ENCODE results near the gene TNIK.
"Not testable (repeated sequence)": the region's sequence is repeated elsewhere in the genome, so short reads cannot be mapped to it uniquely, and the experiment has no call there.

The TNIK gene

GRCh38 chr3:171384101-171384891 is 75.9 kb downstream of the TNIK start:
- Mint-ChIP-seq H3K4me1 (peaks cover 17% of the 10 kb centered on the region), H3K4me3 (no peak overlapping the region), H3K27me3 (ENCODE audit: low read depth, poor library complexity) (no peaks in the 10 kb centered on the region), H3K27ac (no peak overlapping the region), H3K36me3 (ENCODE audit: low read depth) (no peaks in the 10 kb centered on the region), H3K9me3 (peaks cover 3% of the 10 kb centered on the region)
- no peak for DNase-seq
- TF ChIP-seq CTCF (IDR thresholded peaks at IDR 0.05): no peak

DNA sequence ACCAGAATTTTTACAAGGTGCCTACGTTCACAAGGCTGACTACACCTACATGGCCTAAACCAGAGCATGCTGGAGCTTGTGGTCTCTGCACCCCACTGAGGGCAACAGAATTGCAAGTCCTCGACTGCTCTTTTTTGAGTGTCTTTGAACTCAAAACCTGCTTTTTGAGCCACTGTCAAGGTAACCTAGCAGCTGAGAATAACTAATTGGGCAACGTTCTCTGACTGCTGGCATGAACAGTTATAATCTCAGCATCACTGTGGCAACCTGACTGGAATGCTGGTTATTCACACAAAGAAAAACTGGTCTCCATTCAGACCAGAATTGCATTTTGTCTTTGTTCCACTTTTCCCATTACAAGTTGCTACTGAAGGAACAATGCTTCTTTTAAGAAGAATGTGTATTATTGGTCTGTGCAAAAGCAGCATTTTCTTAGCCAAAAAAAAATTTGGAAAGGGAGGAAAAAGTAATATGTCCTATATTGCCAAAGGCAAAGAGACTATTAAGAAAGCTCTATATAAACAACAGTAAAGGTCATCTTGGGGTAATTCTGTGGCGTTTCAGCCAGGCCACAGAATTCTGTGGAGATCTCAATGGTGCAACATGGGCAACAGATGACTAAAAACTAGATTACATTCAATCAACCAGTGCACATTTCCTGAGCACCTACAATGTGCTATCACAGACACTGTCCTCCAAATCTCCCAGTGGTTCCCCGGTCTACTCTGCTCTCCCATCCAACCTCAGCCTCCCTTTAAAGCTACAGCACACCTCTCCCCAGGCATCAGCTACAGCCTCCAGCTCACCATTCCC is 76.8 kb downstream of the TNIK start:
- peaks cover 3% of the 10 kb centered on the region for H3K9me3 Mint-ChIP-seq
- H3K4me1 Mint-ChIP-seq: peaks cover 17% of the 10 kb centered on the region
- TF ChIP-seq CTCF (IDR thresholded peaks at IDR 0.05): no peak
- DNase-seq: no peak
- no peaks in the 10 kb centered on the region for H3K27me3 Mint-ChIP-seq (ENCODE audit: low read depth, poor library complexity)
- H3K36me3 Mint-ChIP-seq (ENCODE audit: low read depth): no peaks in the 10 kb centered on the region
- H3K27ac Mint-ChIP-seq: no peak overlapping the region
- H3K4me3 Mint-ChIP-seq: no peak overlapping the region

DNA sequence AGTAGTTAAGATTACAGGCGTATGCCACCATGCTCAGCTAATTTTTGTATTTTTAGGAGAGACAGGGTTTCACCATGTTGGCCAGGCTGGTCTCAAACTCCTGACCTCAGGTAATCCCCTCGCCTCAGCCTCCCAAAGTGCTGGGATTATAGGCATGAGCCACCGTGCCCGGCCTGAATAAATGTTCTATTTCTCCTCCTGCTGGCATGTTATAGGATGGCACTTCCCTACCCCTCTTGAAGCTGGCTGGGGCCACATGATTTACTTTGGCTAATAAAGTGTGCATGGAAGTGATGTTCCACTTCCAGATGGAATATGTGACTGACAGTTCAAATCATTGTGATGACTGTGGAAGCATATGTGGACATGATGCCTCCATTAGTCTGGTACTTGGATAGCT is 77.9 kb downstream of the TNIK start:
- not testable (repeated sequence) for H3K4me3 Mint-ChIP-seq; H3K36me3 Mint-ChIP-seq (ENCODE audit: low read depth); H3K27ac Mint-ChIP-seq; DNase-seq; H3K27me3 Mint-ChIP-seq (ENCODE audit: low read depth, poor library complexity); H3K9me3 Mint-ChIP-seq
- peaks cover 19% of the 10 kb centered on the region for H3K4me1 Mint-ChIP-seq

GRCh38 chr3:171380711-171381425 is 79.3 kb downstream of the TNIK start:
- DNase-seq: no peak
- peaks cover 23% of the 10 kb centered on the region for H3K4me1 Mint-ChIP-seq
- H3K27ac Mint-ChIP-seq: no peak overlapping the region

DNA sequence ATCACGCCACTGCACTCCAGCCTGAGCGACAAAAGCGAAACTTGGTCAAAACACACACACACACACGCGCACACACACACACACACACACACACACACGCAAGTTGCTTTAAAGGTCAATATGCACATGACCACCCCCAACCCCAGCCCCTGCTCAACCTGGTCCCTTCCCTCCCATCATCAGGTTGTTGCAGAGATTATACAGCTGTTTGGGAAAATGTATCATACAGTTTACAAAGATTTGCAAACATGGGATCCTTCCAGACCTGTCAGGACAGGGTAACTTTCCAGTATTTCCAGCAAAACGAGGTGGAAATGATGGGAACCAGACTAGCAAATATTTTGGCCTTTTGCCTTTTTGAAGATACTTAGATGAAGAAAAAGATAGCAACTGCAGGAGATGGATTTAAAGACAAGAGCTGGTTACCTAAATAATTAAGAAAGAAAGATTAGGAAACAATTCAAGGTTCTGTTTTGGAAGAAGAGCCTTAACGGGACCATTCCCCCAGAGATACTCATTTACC is 80.2 kb downstream of the TNIK start:
- DNase-seq: no peak
- Mint-ChIP-seq H3K9me3 (peaks cover 3% of the 10 kb centered on the region), H3K4me1 (peaks cover 18% of the 10 kb centered on the region), H3K27ac (no peak overlapping the region), H3K36me3 (ENCODE audit: low read depth) (no peaks in the 10 kb centered on the region), H3K4me3 (no peak overlapping the region), H3K27me3 (ENCODE audit: low read depth, poor library complexity) (no peaks in the 10 kb centered on the region)
- TF ChIP-seq CTCF (IDR thresholded peaks at IDR 0.05): no peak

More at GRCh38 chr3:171380711-171381425, 79.3 kb downstream of the TNIK start:
- Mint-ChIP-seq H3K4me3 (no peak overlapping the region), H3K27me3 (ENCODE audit: low read depth, poor library complexity) (no peaks in the 10 kb centered on the region), H3K9me3 (peaks cover 3% of the 10 kb centered on the region), H3K36me3 (ENCODE audit: low read depth) (no peaks in the 10 kb centered on the region)
- TF ChIP-seq CTCF (IDR thresholded peaks at IDR 0.05): no peak

DNA sequence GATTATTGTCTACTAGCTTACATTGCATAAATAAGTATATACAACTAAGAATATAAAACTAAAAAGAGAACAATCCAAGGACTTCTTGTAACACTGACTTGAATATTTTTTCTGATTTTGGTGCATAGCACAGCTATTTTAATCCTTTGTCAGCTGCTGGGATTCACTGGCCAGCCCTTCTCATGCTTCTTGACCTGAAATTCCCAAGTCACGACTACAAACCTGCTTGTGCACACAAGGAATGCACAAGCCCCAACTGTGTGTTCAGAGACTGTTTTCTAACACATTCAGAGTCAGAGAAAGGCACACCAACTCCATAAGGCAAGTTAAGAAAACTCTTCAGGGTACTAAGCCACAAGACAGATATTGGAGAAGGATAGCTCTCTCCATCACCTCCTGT is 80.9 kb downstream of the TNIK start:
- peaks cover 3% of the 10 kb centered on the region for H3K9me3 Mint-ChIP-seq

More for the DNA sequence above, 80.9 kb downstream of the TNIK start:
- Mint-ChIP-seq H3K27me3 (ENCODE audit: low read depth, poor library complexity) (no peaks in the 10 kb centered on the region), H3K36me3 (ENCODE audit: low read depth) (no peaks in the 10 kb centered on the region), H3K4me3 (no peak overlapping the region), H3K27ac (no peak overlapping the region), H3K4me1 (peaks cover 13% of the 10 kb centered on the region)
- TF ChIP-seq CTCF (IDR thresholded peaks at IDR 0.05): no peak
- no peak for DNase-seq
